ENCODE measurements around the gene ADD1. TPM values are rescaled to one million over a fixed set of nuclear protein-coding genes. Genes with fewer than 3 reads are reported as not detected.

ADD1 gene
- total RNA-seq, 1 experiment from 2014 or later: 232 TPM

DNA sequence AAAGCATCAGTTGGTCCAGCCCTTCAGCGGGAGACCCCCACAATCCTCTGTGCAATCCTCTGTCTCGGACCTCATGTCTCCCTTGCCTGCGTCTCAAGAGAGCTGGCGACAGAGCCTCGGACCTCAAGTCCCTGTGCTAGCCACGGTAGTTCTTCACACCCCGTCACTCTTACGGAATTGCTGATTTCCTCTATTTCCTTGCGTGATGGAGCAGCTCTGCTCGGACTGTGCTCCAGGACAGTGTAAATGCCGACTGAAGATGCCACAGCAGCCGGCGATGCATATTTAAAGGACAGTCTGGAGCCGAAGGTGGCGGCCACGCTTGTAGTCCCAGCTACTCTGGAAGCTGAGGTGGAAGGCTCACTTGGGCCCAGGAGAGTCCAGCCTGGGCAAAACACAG lies 121.6 kb downstream of the ADD1 start:
- DNase-seq (ENCODE audit: low spot score): no peak
- TF ChIP-seq, protein P1, sequence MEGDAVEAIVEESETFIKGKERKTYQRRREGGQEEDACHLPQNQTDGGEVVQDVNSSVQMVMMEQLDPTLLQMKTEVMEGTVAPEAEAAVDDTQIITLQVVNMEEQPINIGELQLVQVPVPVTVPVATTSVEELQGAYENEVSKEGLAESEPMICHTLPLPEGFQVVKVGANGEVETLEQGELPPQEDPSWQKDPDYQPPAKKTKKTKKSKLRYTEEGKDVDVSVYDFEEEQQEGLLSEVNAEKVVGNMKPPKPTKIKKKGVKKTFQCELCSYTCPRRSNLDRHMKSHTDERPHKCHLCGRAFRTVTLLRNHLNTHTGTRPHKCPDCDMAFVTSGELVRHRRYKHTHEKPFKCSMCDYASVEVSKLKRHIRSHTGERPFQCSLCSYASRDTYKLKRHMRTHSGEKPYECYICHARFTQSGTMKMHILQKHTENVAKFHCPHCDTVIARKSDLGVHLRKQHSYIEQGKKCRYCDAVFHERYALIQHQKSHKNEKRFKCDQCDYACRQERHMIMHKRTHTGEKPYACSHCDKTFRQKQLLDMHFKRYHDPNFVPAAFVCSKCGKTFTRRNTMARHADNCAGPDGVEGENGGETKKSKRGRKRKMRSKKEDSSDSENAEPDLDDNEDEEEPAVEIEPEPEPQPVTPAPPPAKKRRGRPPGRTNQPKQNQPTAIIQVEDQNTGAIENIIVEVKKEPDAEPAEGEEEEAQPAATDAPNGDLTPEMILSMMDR (conservative IDR thresholded peaks at IDR 0.05; ENCODE audit: low read depth, low read length): no peak
- TF ChIP-seq EZH2 (IDR thresholded peaks at IDR 0.05; ENCODE audit: borderline replicate concordance, low read depth, low read length, poor library complexity, severe bottlenecking): no peak
- Histone ChIP-seq H3K9me3 (ENCODE audit: low read depth, low read length, poor library complexity, severe bottlenecking) (no peaks in the 10 kb centered on the region), H3K27me3 (replicated peaks; ENCODE audit: insufficient read depth, low read depth, low read length, poor library complexity) (no peaks in the 10 kb centered on the region), H3K36me3 (ENCODE audit: insufficient read depth, low read length, poor library complexity, severe bottlenecking) (no peaks in the 10 kb centered on the region), H3K27ac (ENCODE audit: low read depth, low read length, poor library complexity, severe bottlenecking) (no peak overlapping the region), H3K4me1 (ENCODE audit: insufficient read depth, low read length, poor library complexity, severe bottlenecking) (peaks cover 7% of the 10 kb centered on the region), H3K4me3 (ENCODE audit: low read depth, low read length, poor library complexity, severe bottlenecking) (no peak overlapping the region)
- CTCF ChIA-PET: interaction anchor here (1.0 kb wide), 1 partner anchor 13 kb away, joined by 3 read pairs; no protein-coding TSS in a partner anchor
- intact Hi-C loops (cut with micrococcal nuclease; ENCODE audit: unreplicated experiment): no loop called here
- POLR2A ChIA-PET (ENCODE audit: low non-redundant PET): no interaction called here
- BruUV-seq (replicated peaks): no TSS peak

DNA sequence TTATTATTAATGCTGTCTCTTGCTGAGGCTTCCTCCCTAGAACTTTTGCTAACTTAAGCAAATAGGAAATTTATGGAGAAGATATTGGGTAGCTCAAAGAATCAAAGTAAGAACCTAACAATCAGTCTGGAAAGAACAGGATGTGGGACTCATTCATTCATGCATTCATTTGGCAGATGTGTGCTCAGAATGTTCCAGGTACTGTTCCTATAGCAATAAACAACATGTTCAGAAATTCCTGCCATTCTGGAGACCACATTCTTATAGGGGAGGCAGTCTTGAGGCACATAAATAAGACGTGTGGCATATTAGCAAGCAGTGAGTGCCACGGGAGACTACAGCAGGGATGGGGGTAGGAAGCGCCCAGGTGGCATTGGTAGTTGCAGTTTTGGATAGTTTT lies 124.7 kb downstream of the ADD1 start:
- no peaks in the 10 kb centered on the region for H3K9me3 ChIP-seq (ENCODE audit: low read depth, low read length, poor library complexity, severe bottlenecking)
- no peak overlapping the region for H3K4me3 ChIP-seq (ENCODE audit: low read depth, low read length, poor library complexity, severe bottlenecking)
- ChIA-PET CTCF (no interaction called here), POLR2A (ENCODE audit: low non-redundant PET) (no interaction called here)
- H3K4me1 ChIP-seq (ENCODE audit: insufficient read depth, low read length, poor library complexity, severe bottlenecking): peaks cover 7% of the 10 kb centered on the region
- H3K27ac ChIP-seq (ENCODE audit: low read depth, low read length, poor library complexity, severe bottlenecking): no peak overlapping the region
- H3K27me3 ChIP-seq (replicated peaks; ENCODE audit: insufficient read depth, low read depth, low read length, poor library complexity): no peaks in the 10 kb centered on the region
- DNase-seq (ENCODE audit: low spot score): no peak
- H3K36me3 ChIP-seq (ENCODE audit: insufficient read depth, low read length, poor library complexity, severe bottlenecking): no peaks in the 10 kb centered on the region
- no peak for TF ChIP-seq EZH2 (IDR thresholded peaks at IDR 0.05; ENCODE audit: borderline replicate concordance, low read depth, low read length, poor library complexity, severe bottlenecking)
- intact Hi-C loops (cut with micrococcal nuclease; ENCODE audit: unreplicated experiment): no loop called here
- no TSS peak for BruUV-seq (replicated peaks)

DNA sequence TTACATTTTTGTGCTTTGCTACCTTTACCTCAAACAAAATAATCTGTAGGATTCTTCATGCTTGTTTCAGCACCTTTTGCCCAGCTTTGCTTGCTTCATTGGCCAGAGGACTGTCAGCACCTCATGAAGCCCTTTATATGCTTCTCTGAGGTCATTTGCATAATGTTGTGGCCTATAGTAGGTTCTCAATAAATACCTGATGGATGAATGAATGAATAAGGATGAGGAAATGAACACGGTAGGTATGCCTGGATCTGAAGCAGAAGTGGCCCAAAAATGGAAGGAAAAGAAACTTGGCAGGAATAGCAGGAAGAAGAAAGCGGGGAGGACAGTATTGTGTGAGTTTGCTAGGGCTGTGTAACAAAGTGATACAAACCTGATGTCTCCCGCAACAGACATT lies 127.6 kb downstream of the ADD1 start:
- Histone ChIP-seq H3K9me3 (ENCODE audit: low read depth, low read length, poor library complexity, severe bottlenecking) (no peaks in the 10 kb centered on the region), H3K4me1 (ENCODE audit: insufficient read depth, low read length, poor library complexity, severe bottlenecking) (no peaks in the 10 kb centered on the region), H3K27ac (ENCODE audit: low read depth, low read length, poor library complexity, severe bottlenecking) (no peak overlapping the region), H3K4me3 (ENCODE audit: low read depth, low read length, poor library complexity, severe bottlenecking) (no peak overlapping the region), H3K27me3 (replicated peaks; ENCODE audit: insufficient read depth, low read depth, low read length, poor library complexity) (no peaks in the 10 kb centered on the region), H3K36me3 (ENCODE audit: insufficient read depth, low read length, poor library complexity, severe bottlenecking) (no peaks in the 10 kb centered on the region)
- BruUV-seq (replicated peaks): no TSS peak
- intact Hi-C loops (cut with micrococcal nuclease; ENCODE audit: unreplicated experiment): no loop called here
- CTCF ChIA-PET: no interaction called here
- POLR2A ChIA-PET (ENCODE audit: low non-redundant PET): no interaction called here
- TF ChIP-seq EZH2 (IDR thresholded peaks at IDR 0.05; ENCODE audit: borderline replicate concordance, low read depth, low read length, poor library complexity, severe bottlenecking): no peak
- TF ChIP-seq, protein P1 (conservative IDR thresholded peaks at IDR 0.05; ENCODE audit: low read depth, low read length): no peak
- no peak for DNase-seq (ENCODE audit: low spot score)
